Measurements from ENCODE around the gene AXL.

Gene AXL

DNA sequence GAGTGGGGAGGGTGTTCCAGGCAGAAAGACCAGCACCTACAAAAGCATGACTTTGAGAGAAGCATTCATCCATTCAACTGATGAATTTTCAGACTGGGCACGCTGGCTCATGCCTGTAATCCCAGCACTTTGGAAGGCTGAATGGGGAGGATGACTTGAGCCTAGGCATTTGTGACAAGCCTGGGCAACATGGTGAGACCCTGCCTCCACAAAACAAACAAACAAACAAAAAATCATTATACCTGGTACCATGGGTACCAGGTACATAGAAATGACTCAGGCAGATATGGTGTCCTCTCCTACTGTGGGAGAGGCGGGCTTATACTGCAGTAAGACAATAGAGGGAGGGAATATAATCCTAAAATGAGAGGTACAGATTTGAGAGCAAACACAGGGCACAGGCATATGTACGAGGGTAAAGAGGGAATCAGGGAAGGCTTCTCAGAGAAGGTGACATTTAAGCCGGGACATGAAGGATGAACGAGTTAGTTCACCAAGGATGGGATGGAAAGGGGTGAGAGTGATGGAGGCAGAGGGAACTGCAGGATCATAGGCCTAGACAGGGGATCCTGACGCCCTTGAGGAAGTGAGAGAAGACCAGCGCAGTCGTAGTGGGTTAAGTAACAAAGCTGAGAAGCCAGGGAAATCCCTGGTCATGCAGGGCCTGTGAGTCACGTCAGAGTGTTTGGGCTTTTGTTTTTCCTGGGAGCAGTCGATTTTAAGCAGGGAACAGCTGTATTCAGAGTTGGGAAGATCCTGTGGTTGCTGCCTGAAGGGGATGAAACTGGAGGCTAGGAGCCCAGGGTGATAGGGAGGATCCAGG lies 23.1 kb upstream of the AXL start:
- no peak for TF ChIP-seq GATA3 (IDR thresholded peaks at IDR 0.05; ENCODE audit: low read depth, low read length)
- no peak for TF ChIP-seq GATA2 (IDR thresholded peaks at IDR 0.05; ENCODE audit: low read depth, low read length)

DNA sequence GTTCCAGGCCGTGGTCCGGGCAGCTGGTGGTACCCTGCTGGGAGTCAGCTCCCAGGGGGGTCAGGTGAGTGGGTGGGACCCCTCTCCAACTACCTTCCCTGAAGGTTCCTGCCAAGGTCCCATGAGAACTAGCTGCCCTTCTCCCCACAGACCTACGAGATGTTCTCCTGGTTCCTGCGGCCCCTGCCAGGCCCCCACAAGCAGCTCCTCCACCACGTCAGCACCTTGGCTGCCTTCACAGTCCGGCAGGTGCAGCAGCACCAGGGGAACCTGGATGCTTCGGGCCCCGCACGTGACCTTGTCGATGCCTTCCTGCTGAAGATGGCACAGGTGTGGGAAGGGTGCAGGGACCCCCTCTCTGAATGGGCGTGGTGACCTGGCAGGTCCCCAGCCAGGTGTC lies 20.5 kb upstream of the AXL start:
- TF ChIP-seq GATA2 (IDR thresholded peaks at IDR 0.05; ENCODE audit: low read depth, low read length) (no peak), GATA3 (IDR thresholded peaks at IDR 0.05; ENCODE audit: low read depth, low read length) (no peak)

DNA sequence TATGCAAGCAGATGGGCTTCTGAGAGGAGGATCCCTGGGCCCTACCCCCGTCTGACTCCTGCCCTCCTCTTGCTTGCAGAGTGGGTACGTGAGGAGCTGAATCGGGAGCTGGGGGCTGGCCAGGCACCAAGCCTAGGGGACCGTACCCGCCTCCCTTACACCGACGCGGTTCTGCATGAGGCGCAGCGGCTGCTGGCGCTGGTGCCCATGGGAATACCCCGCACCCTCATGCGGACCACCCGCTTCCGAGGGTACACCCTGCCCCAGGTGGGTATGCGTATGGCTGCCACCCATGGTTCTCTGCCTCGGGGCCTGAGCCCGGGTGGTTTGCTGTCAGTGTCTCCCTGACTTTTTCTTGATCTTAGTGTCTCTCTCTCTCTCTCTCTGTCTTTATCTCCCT lies 15.7 kb upstream of the AXL start:
- TF ChIP-seq GATA2 (IDR thresholded peaks at IDR 0.05; ENCODE audit: low read depth, low read length) (no peak), GATA3 (IDR thresholded peaks at IDR 0.05; ENCODE audit: low read depth, low read length) (no peak)

DNA sequence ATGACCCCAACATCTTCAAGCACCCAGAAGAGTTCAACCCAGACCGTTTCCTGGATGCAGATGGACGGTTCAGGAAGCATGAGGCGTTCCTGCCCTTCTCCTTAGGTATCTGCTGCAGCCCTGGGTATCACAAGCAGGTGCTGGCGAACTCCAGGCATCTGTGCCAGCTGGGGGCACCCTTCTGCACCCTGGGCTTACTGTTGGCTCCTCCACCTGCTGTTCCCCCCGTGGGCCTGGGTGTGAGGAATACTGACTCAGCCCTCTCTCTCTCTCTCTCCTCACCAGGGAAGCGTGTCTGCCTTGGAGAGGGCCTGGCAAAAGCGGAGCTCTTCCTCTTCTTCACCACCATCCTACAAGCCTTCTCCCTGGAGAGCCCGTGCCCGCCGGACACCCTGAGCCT lies 13.0 kb upstream of the AXL start:
- TF ChIP-seq GATA3 (IDR thresholded peaks at IDR 0.05; ENCODE audit: low read depth, low read length) = no peak

GRCh38 chr19:41206456-41206855 lies 12.6 kb upstream of the AXL start:
- TF ChIP-seq GATA2 (IDR thresholded peaks at IDR 0.05; ENCODE audit: low read depth, low read length) (no peak), GATA3 (IDR thresholded peaks at IDR 0.05; ENCODE audit: low read depth, low read length) (no peak)

DNA sequence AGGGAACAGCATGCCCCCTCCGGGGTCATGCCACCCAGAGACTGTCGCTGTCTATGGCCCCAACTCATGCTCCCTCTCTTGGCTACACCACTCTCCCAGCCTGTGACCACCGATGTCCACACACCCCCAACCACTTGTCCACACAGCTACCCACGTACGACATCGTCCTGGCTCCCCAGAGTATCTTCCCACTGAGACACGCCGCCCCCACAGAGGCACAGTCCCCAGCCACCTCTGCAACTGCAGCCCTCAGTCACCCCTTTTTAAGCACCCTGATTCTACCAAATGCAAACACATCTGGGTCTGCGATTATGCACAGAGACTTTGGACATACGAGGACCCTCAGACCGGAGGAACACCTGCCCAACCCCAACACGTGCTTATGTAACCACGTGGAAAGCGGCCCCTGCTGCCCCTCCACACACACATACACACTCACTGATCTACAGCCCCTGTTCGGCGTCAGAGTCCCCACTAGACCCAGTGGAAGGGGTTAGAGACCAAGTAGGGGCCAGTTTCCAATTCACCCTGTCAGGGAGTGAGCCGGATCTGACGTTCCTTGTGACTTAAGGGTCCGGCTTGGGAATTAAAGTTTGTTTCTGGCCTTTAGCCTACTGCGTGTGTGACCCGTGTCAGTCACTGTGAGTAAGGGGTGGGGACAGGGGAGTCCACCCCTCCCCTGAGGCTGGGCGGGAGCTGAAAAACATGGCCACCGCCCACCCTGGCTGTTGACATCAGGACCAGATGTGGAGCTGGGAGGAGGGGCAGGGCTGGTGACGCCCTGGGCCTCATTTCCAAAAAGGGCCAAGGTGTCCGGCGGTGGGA lies 11.9 kb upstream of the AXL start:
- TF ChIP-seq GATA2 (IDR thresholded peaks at IDR 0.05; ENCODE audit: low read depth, low read length) = no peak
- TF ChIP-seq GATA3 (IDR thresholded peaks at IDR 0.05; ENCODE audit: low read depth, low read length) = no peak

GRCh38 chr19:41214161-41214560 lies 4.9 kb upstream of the AXL start:
- TF ChIP-seq GATA2 (IDR thresholded peaks at IDR 0.05; ENCODE audit: low read depth, low read length) (no peak), GATA3 (IDR thresholded peaks at IDR 0.05; ENCODE audit: low read depth, low read length) (no peak)

DNA sequence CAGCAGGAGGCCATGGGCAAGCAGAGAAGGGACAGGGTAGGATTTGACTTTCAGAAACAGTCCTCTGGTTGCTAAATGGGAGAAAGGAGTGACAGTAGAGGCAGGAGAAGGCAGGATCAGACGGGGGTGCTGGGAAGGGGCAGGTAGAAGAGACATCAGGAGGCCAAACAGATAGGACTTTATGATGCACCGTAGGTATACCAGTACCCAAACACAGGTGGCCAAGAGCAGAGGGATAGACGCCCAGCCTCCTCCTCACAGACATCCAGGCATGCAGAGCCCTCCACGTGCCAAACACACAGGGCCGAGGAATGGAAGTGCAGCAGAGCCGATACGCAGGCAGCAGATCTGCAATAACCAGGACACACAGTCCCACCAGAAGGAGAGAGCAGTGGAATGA lies 1.3 kb upstream of the AXL start:
- TF ChIP-seq GATA2 (IDR thresholded peaks at IDR 0.05; ENCODE audit: low read depth, low read length) (no peak), GATA3 (IDR thresholded peaks at IDR 0.05; ENCODE audit: low read depth, low read length) (no peak)

GRCh38 chr19:41218249-41218614 lies 791 bp upstream of the AXL start:
- TF ChIP-seq GATA3 (IDR thresholded peaks at IDR 0.05; ENCODE audit: low read depth, low read length) (no peak), GATA2 (IDR thresholded peaks at IDR 0.05; ENCODE audit: low read depth, low read length) (no peak)

GRCh38 chr19:41219924-41220567 lies 1.0 kb downstream of the AXL start:
- no peak for TF ChIP-seq GATA3 (IDR thresholded peaks at IDR 0.05; ENCODE audit: low read depth, low read length)
- no peak for TF ChIP-seq GATA2 (IDR thresholded peaks at IDR 0.05; ENCODE audit: low read depth, low read length)

DNA sequence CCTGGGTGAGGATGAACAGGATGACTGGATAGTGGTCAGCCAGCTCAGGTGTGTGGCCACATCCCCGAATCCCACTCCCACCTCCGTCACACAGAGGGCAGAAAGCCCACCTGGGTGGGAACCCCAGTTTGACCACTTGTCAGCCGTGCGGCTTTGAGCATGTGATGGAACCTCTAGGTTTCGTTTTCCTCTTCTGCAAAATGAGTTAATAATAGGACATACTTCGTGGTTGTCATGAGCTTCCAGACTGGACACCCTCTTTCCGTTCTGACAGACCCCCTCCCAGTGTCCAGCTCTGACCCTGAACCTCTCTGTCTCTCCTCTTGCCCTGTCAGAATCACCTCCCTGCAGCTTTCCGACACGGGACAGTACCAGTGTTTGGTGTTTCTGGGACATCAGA lies 1.8 kb downstream of the AXL start:
- TF ChIP-seq GATA3 (IDR thresholded peaks at IDR 0.05; ENCODE audit: low read depth, low read length) (no peak), GATA2 (IDR thresholded peaks at IDR 0.05; ENCODE audit: low read depth, low read length) (no peak)

GRCh38 chr19:41221514-41222205 lies 2.6 kb downstream of the AXL start:
- TF ChIP-seq GATA3 (IDR thresholded peaks at IDR 0.05; ENCODE audit: low read depth, low read length) = no peak
- TF ChIP-seq GATA2 (IDR thresholded peaks at IDR 0.05; ENCODE audit: low read depth, low read length) = no peak

- TF ChIP-seq GATA3 (IDR thresholded peaks at IDR 0.05; ENCODE audit: low read depth, low read length) (no peak), GATA2 (IDR thresholded peaks at IDR 0.05; ENCODE audit: low read depth, low read length) (no peak)
Measured at GRCh38 chr19:41222240-41222639, 3.2 kb downstream of the AXL start.

Data from SH-SY5Y (cell line).